CD14-positive monocyte (primary cell): ENCODE measurements around the gene IL1RAPL1. TPM values are rescaled to one million over a fixed set of nuclear protein-coding genes. Genes with fewer than 3 reads are reported as not detected.

Experiments used
- DNase-seq, 3 donors: peaks; one replicate each; pipeline ENCODE4 v3.0.0-alpha.2; 2011 to 2022
- H2AFZ ChIP-seq: 2 replicates; pipeline ENCODE4 v1.6.0; 2012; ENCODE audit warnings: mild to moderate bottlenecking, low read depth, low read length, inconsistent platforms; ENCODE audit not compliant: insufficient read depth, poor library complexity, severe bottlenecking
- H3K27ac ChIP-seq, 2 donors: 1 replicate in 1 of 2; 2 replicates in 1 of 2; pipeline ENCODE4 v1.5.1; 2012 to 2013; ENCODE audit warnings: low read length in 2 of 2, control low read depth in 1 of 2, inconsistent platforms in 1 of 2, low read depth in 1 of 2, mild to moderate bottlenecking in 1 of 2
- H3K27me3 ChIP-seq, 2 donors: one replicate each; pipeline versions ENCODE4 v1.6.0 to v1.6.1; 2011 to 2013; ENCODE audit warnings: low read length in 2 of 2; ENCODE audit not compliant: control insufficient read depth in 2 of 2, insufficient read depth in 2 of 2
- H3K36me3 ChIP-seq, 2 donors: replicated peaks in 1 of 2; 1 replicate in 1 of 2; 2 replicates in 1 of 2; pipeline versions ENCODE4 v1.5.1 to v1.6.1; 2012 to 2013; ENCODE audit warnings: low read length in 2 of 2, control low read depth in 1 of 2, inconsistent platforms in 1 of 2, mild to moderate bottlenecking in 1 of 2; ENCODE audit not compliant: insufficient read depth in 2 of 2, control insufficient read depth in 1 of 2
- H3K4me1 ChIP-seq, 2 donors: 1 replicate in 1 of 2; 2 replicates in 1 of 2; pipeline versions ENCODE4 v1.5.1 to v1.6.1; 2012 to 2013; ENCODE audit warnings: low read length in 2 of 2, control low read depth in 1 of 2, inconsistent platforms in 1 of 2, mild to moderate bottlenecking in 1 of 2, moderate library complexity in 1 of 2; ENCODE audit not compliant: insufficient read depth in 2 of 2, control insufficient read depth in 1 of 2
- H3K4me2 ChIP-seq: replicated peaks from 2 replicates; pipeline ENCODE3; 2012; ENCODE audit warnings: low read length, moderate library complexity, mild to moderate bottlenecking; ENCODE audit not compliant: poor library complexity, severe bottlenecking; ENCODE audit errors: extremely low read depth
- H3K4me3 ChIP-seq, 3 experiments: fragments of 200-600 bp in 1 of 3; sonication (generic) in 1 of 3; replicated peaks in 1 of 3; 1 replicate in 2 of 3; 2 replicates in 1 of 3; pipeline ENCODE4 v1.5.1; 2011 to 2013; ENCODE audit warnings: low read length in 3 of 3, mild to moderate bottlenecking in 3 of 3, control low read depth in 2 of 3, low read depth in 2 of 3, inconsistent platforms in 1 of 3, moderate library complexity in 1 of 3
- H3K79me2 ChIP-seq: 2 replicates; pipeline ENCODE4 v1.6.0; 2012; ENCODE audit warnings: mild to moderate bottlenecking, control low read depth, inconsistent platforms, low read length, moderate library complexity; ENCODE audit not compliant: insufficient read depth
- H3K9ac ChIP-seq: 2 replicates; pipeline ENCODE4 v1.6.0; 2017; ENCODE audit warnings: low read length, mild to moderate bottlenecking; ENCODE audit not compliant: insufficient read depth, poor library complexity, severe bottlenecking
- H3K9me3 ChIP-seq, 2 donors: replicated peaks in 1 of 2; 1 replicate in 1 of 2; 2 replicates in 1 of 2; pipeline versions ENCODE4 v1.5.1 to v1.6.1; 2012 to 2013; ENCODE audit warnings: low read length in 2 of 2, control low read depth in 1 of 2; ENCODE audit not compliant: control insufficient read depth in 1 of 2, insufficient read depth in 1 of 2
- H4K20me1 ChIP-seq: 2 replicates; pipeline ENCODE4 v1.6.0; 2012; ENCODE audit warnings: mild to moderate bottlenecking, low read length, control low read depth, moderate library complexity; ENCODE audit not compliant: insufficient read depth
- H3K27ac Mint-ChIP-seq, 7 donors: one replicate each; pipeline ENCODE4 v1.8.0; 2020; ENCODE audit warnings: mild to moderate bottlenecking in 7 of 7, mixed read lengths in 7 of 7, moderate library complexity in 6 of 7, inconsistent platforms in 2 of 7
- H3K27me3 Mint-ChIP-seq, 3 donors: one replicate each; pipeline ENCODE4 v1.8.0; 2021 to 2022; ENCODE audit warnings: low read depth in 3 of 3, mild to moderate bottlenecking in 3 of 3, mixed read lengths in 3 of 3, moderate library complexity in 3 of 3, inconsistent platforms in 1 of 3
- H3K36me3 Mint-ChIP-seq, 2 donors: one replicate each; pipeline ENCODE4 v1.8.0; 2020; ENCODE audit warnings: mixed read lengths in 2 of 2, inconsistent platforms in 1 of 2, mild to moderate bottlenecking in 1 of 2
- H3K4me1 Mint-ChIP-seq: one replicate; pipeline ENCODE4 v1.8.0; 2020; ENCODE audit warnings: mild to moderate bottlenecking, mixed read lengths
- H3K4me3 Mint-ChIP-seq, 2 donors: one replicate each; pipeline ENCODE4 v1.8.0; 2020; ENCODE audit warnings: mild to moderate bottlenecking in 2 of 2, mixed read lengths in 2 of 2, moderate library complexity in 1 of 2
- H3K9me3 Mint-ChIP-seq, 7 donors: one replicate each; pipeline ENCODE4 v1.8.0; 2020 to 2022; ENCODE audit warnings: mixed read lengths in 7 of 7, mild to moderate bottlenecking in 6 of 7, moderate library complexity in 6 of 7, inconsistent platforms in 2 of 7
- WGBS: methylation state at CpG from one replicate; pipeline ENCODE4 v1.1.5; 2013; ENCODE audit warnings: missing lambda C conversion rate; ENCODE audit not compliant: insufficient coverage; 5-methylcytosine and 5-hydroxymethylcytosine counted together
- intact Hi-C, 2 donors: fragments of 100-400 bp; cut with micrococcal nuclease; formaldehyde crosslinking; loops; one replicate each; pipeline versions ENCODE4 v1.15.0 to v1.15.1; 2023
- polyA plus RNA-seq, 3 donors: library from polyadenylated mRNA; depleted of rRNA in 1 of 3; unstranded in 2 of 3; stranded (reverse) in 1 of 3; fragments of 300-500 nt in 2 of 3; fragments of >200 nt in 1 of 3; fragmentation: Illumina TruSeq in 2 of 3; gene quantifications; 1 replicate in 2 of 3; 2 replicates in 1 of 3; pipeline ENCODE4 v1.2.3, GENCODE V29; 2012 to 2021
- TF ChIP-seq, protein P1 (sequence below): fragments of 200-600 bp; IDR thresholded peaks from one replicate; pipeline ENCODE4 v1.8.0; 2022; ENCODE audit warnings: antibody characterized with exemption, mild to moderate bottlenecking

IL1RAPL1 gene
- polyA plus RNA-seq, 3 donors: not detected

- Mint-ChIP-seq H3K36me3 (no peaks in the 10 kb centered on the region), H3K27ac (no peak overlapping the region), H3K9me3 (peaks cover 0 to 3% (median 0%) of the 10 kb centered on the region in 7 donors), H3K27me3 (no peaks in the 10 kb centered on the region), H3K4me3 (no peak overlapping the region), H3K4me1 (no peaks in the 10 kb centered on the region)
- intact Hi-C loops: no loop called here
- Histone ChIP-seq H3K9me3 (no peaks in the 10 kb centered on the region), H3K9ac (no peak overlapping the region), H3K27ac (no peak overlapping the region), H4K20me1 (no peaks in the 10 kb centered on the region), H3K4me2 (no peak overlapping the region), H2AFZ (no peak overlapping the region), H3K27me3 (no peaks in the 10 kb centered on the region), H3K79me2 (no peaks in the 10 kb centered on the region), H3K4me1 (no peaks in the 10 kb centered on the region), H3K36me3 (no peaks in the 10 kb centered on the region), H3K4me3 (no peak overlapping the region)
- TF ChIP-seq, protein P1, sequence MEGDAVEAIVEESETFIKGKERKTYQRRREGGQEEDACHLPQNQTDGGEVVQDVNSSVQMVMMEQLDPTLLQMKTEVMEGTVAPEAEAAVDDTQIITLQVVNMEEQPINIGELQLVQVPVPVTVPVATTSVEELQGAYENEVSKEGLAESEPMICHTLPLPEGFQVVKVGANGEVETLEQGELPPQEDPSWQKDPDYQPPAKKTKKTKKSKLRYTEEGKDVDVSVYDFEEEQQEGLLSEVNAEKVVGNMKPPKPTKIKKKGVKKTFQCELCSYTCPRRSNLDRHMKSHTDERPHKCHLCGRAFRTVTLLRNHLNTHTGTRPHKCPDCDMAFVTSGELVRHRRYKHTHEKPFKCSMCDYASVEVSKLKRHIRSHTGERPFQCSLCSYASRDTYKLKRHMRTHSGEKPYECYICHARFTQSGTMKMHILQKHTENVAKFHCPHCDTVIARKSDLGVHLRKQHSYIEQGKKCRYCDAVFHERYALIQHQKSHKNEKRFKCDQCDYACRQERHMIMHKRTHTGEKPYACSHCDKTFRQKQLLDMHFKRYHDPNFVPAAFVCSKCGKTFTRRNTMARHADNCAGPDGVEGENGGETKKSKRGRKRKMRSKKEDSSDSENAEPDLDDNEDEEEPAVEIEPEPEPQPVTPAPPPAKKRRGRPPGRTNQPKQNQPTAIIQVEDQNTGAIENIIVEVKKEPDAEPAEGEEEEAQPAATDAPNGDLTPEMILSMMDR: no peak
- no peak for DNase-seq
- no CpG with 5 or more reads among the region's 3 CpGs for WGBS
Observed at GRCh38 chrX:28576117-28576516, 11.1 kb upstream of the IL1RAPL1 start.

DNA sequence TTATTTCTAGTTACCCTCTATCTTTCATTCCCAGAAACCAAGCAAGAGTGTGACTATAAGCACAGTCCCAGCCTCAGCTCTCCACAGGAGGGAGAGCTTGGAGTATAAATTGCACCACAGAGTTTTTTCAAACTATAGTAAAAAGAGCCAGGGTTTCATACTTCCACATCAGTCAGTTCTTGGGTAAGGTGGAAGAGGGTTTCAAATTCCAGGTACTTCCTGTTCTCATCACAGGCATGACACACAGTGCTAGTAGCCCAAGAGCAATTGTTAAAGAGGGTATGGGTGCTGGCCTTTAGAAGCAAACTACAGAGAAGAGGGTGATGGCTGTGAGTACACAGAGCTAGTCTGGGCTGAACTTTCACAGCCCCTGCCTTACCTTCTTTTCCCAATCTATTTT, 5.7 kb upstream of the IL1RAPL1 start:
- Mint-ChIP-seq H3K27me3 (peaks cover 0 to 8% (median 0%) of the 10 kb centered on the region in 3 donors), H3K9me3 (peaks cover 0 to 3% (median 0%) of the 10 kb centered on the region in 7 donors)
- TF ChIP-seq, protein P1: no peak

More for the DNA sequence above, 5.7 kb upstream of the IL1RAPL1 start:
- Histone ChIP-seq H3K9ac (no peak overlapping the region), H4K20me1 (no peaks in the 10 kb centered on the region), H3K4me3 (no peak overlapping the region), H3K79me2 (no peaks in the 10 kb centered on the region), H3K4me2 (no peak overlapping the region), H3K36me3 (no peaks in the 10 kb centered on the region), H2AFZ (no peak overlapping the region), H3K27ac (no peak overlapping the region), H3K27me3 (peaks cover 14 to 16% of the 10 kb centered on the region in 2 donors), H3K9me3 (no peaks in the 10 kb centered on the region), H3K4me1 (no peaks in the 10 kb centered on the region)
- Mint-ChIP-seq H3K4me3 (no peak overlapping the region), H3K27ac (no peak overlapping the region), H3K4me1 (no peaks in the 10 kb centered on the region), H3K36me3 (no peaks in the 10 kb centered on the region)
- intact Hi-C loops: no loop called here
- DNase-seq: no peak
